ENCODE data around the gene MEIS1. TPM values are rescaled to one million over a fixed set of nuclear protein-coding genes. Genes with fewer than 3 reads are reported as not detected.
A peak's percentile ranks its signal among the peaks of the same experiment; 100 is the strongest.

Gene MEIS1
- total and polyA plus RNA-seq, 2 donors (not counting 3 experiments of a cell fraction or from before 2014, with no cell fraction given), result 10.0 to 26.5 TPM

- POLR2A ChIA-PET, result no interaction called here
- no peaks in the 10 kb centered on the region for H3K36me3 ChIP-seq (ENCODE audit: control insufficient read depth in 2 of 2, extremely low read depth in 1 of 2, insufficient read depth in 2 of 2, low read length in 2 of 2)
- no peak for DNase-seq (ENCODE audit: low read depth, low spot score)
- no peak overlapping the region for H2AFZ ChIP-seq (ENCODE audit: low read depth, low read length)
- dilution Hi-C loops (cut with MboI; ENCODE audit: extremely low pct_ligation_motif_present, low sequenced_read_pairs) (no loop called here), intact Hi-C loops (cut with micrococcal nuclease) (no loop called here)
- CTCF ChIA-PET, result no interaction called here
- FAIRE-seq, result no peak
- no peaks in the 10 kb centered on the region for H3K9me1 ChIP-seq (replicated peaks; ENCODE audit: control insufficient read depth, extremely low read depth, insufficient read depth, low read length)
- no peak overlapping the region for H3K4me2 ChIP-seq (ENCODE audit: insufficient read depth, low read length)
- H3K79me2 ChIP-seq (ENCODE audit: control insufficient read depth, insufficient read depth, low read length), result no peaks in the 10 kb centered on the region
- TF ChIP-seq JUN (IDR thresholded peaks at IDR 0.05; ENCODE audit: borderline replicate concordance, insufficient read depth, insufficient read length, low read depth) (no peak), GATA2 (IDR thresholded peaks at IDR 0.05; ENCODE audit: insufficient read depth, insufficient read length, low read depth, low read length) (no peak), FOS (IDR thresholded peaks at IDR 0.05; ENCODE audit: borderline replicate concordance, insufficient read depth, low read length) (peak; percentile 18)
- H4K20me1 ChIP-seq (replicated peaks; ENCODE audit: control insufficient read depth, extremely low read depth, insufficient read depth, low read length), result no peaks in the 10 kb centered on the region
- no peak overlapping the region for H3K27ac ChIP-seq (ENCODE audit: insufficient read depth, low read depth, low read length)
- H3K9ac ChIP-seq (replicated peaks; ENCODE audit: extremely low read depth, insufficient read depth, low read length), result no peak overlapping the region
- no peaks in the 10 kb centered on the region for H3K9me3 ChIP-seq (replicated peaks; ENCODE audit: control insufficient read depth, insufficient read depth, low read length)
- BruUV-seq (replicated peaks), result no TSS peak
- no peaks in the 10 kb centered on the region for H3K27me3 ChIP-seq (ENCODE audit: control insufficient read depth in 2 of 2, insufficient read depth in 2 of 2, low read length in 2 of 2)
- no peak overlapping the region for H3K4me3 ChIP-seq (replicated peaks in 1 of 3; ENCODE audit: insufficient read depth in 1 of 3, low read depth in 1 of 3, low read length in 3 of 3)
- no peaks in the 10 kb centered on the region for H3K4me1 ChIP-seq (ENCODE audit: control insufficient read depth, extremely low read depth, insufficient read depth, low read length)
These were observed 96.2 kb downstream of the MEIS1 start for GRCh38 chr2:66531155-66531554.

GRCh38 chr2:66531567-66531966 lies 96.6 kb downstream of the MEIS1 start:
- no peaks in the 10 kb centered on the region for H3K4me1 ChIP-seq (ENCODE audit: control insufficient read depth, extremely low read depth, insufficient read depth, low read length)
- dilution Hi-C loops (cut with MboI; ENCODE audit: extremely low pct_ligation_motif_present, low sequenced_read_pairs), result no loop called here
- H3K4me3 ChIP-seq (replicated peaks in 1 of 3; ENCODE audit: insufficient read depth in 1 of 3, low read depth in 1 of 3, low read length in 3 of 3), result no peak overlapping the region
- intact Hi-C loops (cut with micrococcal nuclease), result no loop called here
- ChIA-PET CTCF (no interaction called here), POLR2A (no interaction called here)
- H4K20me1 ChIP-seq (replicated peaks; ENCODE audit: control insufficient read depth, extremely low read depth, insufficient read depth, low read length), result no peaks in the 10 kb centered on the region
- no peak for TF ChIP-seq JUN (IDR thresholded peaks at IDR 0.05; ENCODE audit: borderline replicate concordance, insufficient read depth, insufficient read length, low read depth)
- no peak for TF ChIP-seq FOS (IDR thresholded peaks at IDR 0.05; ENCODE audit: borderline replicate concordance, insufficient read depth, low read length)
- no peak for TF ChIP-seq MAX (IDR thresholded peaks at IDR 0.05; ENCODE audit: insufficient read depth, insufficient read length)
- no peak for TF ChIP-seq POLR2A (IDR thresholded peaks at IDR 0.05; ENCODE audit: low read depth, low read length)
- TF ChIP-seq EZH2 (IDR thresholded peaks at IDR 0.05; ENCODE audit: borderline replicate concordance, low read depth, low read length, severe bottlenecking), result no peak
- TF ChIP-seq GATA2 (IDR thresholded peaks at IDR 0.05; ENCODE audit: insufficient read depth, insufficient read length, low read depth, low read length), result no peak
- no peak for TF ChIP-seq CTCF (IDR thresholded peaks at IDR 0.05; ENCODE audit: extremely low read depth in 1 of 2, insufficient read depth in 1 of 2, low read depth in 1 of 2, low read length in 2 of 2)
- TF ChIP-seq MYC (IDR thresholded peaks at IDR 0.05; ENCODE audit: low read depth, low read length), result no peak
- no peak for TF ChIP-seq POLR2AphosphoS5 (IDR thresholded peaks at IDR 0.05; ENCODE audit: insufficient read depth, low read depth, low read length)
- DNase-seq (ENCODE audit: low read depth, low spot score) (no peak), FAIRE-seq (no peak)
- H3K9me1 ChIP-seq (replicated peaks; ENCODE audit: control insufficient read depth, extremely low read depth, insufficient read depth, low read length), result no peaks in the 10 kb centered on the region
- H2AFZ ChIP-seq (ENCODE audit: low read depth, low read length), result no peak overlapping the region
- no peaks in the 10 kb centered on the region for H3K27me3 ChIP-seq (ENCODE audit: control insufficient read depth in 2 of 2, insufficient read depth in 2 of 2, low read length in 2 of 2)
- no peak overlapping the region for H3K27ac ChIP-seq (ENCODE audit: insufficient read depth, low read depth, low read length)
- H3K9me3 ChIP-seq (replicated peaks; ENCODE audit: control insufficient read depth, insufficient read depth, low read length), result no peaks in the 10 kb centered on the region
- no peaks in the 10 kb centered on the region for H3K36me3 ChIP-seq (ENCODE audit: control insufficient read depth in 2 of 2, extremely low read depth in 1 of 2, insufficient read depth in 2 of 2, low read length in 2 of 2)
- H3K9ac ChIP-seq (replicated peaks; ENCODE audit: extremely low read depth, insufficient read depth, low read length), result no peak overlapping the region
- BruUV-seq (replicated peaks), result no TSS peak
- no peak overlapping the region for H3K4me2 ChIP-seq (ENCODE audit: insufficient read depth, low read length)
- H3K79me2 ChIP-seq (ENCODE audit: control insufficient read depth, insufficient read depth, low read length), result no peaks in the 10 kb centered on the region

Data from endothelial cell of umbilical vein (primary cell).